ENCODE measurements around the gene GAREM1.

The GAREM1 gene

GRCh38 chr18:32286749-32287148 is 183.9 kb downstream of the GAREM1 start:
- no peak for DNase-seq

- no peak for DNase-seq
These were observed 186.4 kb downstream of the GAREM1 start for GRCh38 chr18:32284284-32284683.

GRCh38 chr18:32280911-32281310 is 189.8 kb downstream of the GAREM1 start:
- no peak for DNase-seq

- DNase-seq: no peak
These were observed 190.4 kb downstream of the GAREM1 start for GRCh38 chr18:32280188-32280783.

GRCh38 chr18:32278177-32278799 is 192.4 kb downstream of the GAREM1 start:
- no peak for DNase-seq

DNA sequence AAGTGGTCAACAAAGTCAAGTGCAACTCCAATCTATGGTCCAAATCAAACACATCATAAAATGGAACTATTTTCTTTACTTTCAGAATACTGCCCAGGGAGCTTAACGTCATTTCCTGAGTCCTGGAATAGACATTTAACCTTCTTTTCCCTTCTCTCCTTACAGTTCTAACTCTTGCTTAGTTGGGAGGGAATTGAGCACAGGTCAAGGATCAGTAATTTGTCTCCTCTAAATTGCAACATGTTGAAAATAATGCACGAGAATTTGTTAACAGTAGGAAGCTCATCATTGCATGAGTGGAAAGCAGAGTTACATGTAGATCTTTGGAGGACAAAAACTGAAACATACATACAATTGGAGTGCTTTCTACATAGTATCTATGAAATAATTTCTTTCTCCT is 193.1 kb downstream of the GAREM1 start:
- no peak for DNase-seq

- no peak for DNase-seq
These were observed 193.8 kb downstream of the GAREM1 start for GRCh38 chr18:32276906-32277305.

DNA sequence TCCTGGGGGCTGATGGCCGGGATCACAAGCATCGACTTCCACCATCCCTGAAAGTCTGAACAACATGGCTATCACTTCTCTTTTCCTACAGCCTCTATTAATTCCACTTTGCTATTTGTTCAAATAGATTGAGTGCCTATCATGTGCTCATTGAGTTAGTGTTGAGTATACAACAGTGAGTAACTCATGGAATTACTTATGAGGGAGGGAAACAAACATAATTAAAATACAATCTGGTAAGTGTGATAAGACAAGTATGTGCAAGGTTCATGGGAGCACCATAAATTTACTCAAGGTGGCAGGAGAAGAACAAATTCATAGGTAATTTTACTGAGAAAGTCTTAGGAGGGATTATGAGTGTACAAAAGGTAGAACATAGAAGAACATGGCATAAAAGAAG is 194.4 kb downstream of the GAREM1 start:
- DNase-seq: no peak

DNA sequence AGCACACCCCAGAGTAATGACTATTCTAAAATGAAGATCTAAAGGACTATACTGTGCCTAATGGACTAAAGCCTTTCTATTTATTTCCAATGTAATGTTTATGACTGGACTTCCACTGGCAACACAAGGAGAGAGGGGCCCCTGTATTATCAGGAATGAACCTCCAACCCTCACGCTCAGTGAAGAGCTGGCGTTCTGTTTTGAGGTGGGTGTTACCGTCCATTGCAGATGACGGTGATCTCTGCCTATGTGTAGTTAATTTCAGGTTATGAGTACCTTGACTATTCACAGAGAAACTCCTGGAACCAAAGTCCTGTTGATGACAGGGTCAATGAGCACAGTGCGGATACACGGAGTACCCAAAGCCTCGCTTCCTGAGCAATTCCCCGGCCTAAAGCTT is 195.5 kb downstream of the GAREM1 start:
- DNase-seq: no peak

GRCh38 chr18:32274307-32274706 is 196.4 kb downstream of the GAREM1 start:
- DNase-seq: no peak

DNA sequence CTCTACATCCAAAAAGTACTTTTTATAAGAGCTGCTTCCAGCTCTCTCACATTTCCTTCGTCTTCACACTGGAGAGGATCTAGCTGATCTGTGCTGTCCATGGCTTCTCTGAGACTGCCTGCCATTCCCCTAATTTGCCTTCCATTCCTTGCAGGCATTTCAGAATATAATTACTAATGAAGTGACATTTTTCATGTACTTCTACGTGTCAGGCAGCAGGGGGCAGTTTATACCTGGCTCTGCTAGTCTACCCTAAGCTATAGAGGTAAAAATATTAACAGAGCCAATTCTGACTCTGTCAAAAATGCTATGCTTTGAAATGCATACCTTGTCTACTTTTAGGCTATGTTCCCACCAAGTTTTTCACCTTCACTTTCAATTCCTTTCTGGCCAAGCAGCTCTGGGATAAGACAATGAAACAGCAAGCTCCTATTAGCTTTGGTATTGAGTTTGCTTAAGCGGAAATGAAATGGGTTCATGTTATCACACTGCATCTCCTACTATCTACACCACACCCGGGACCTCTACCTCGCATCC is 198.9 kb downstream of the GAREM1 start:
- peak; percentile 15 for DNase-seq

- no peak for DNase-seq
These were observed 200.3 kb downstream of the GAREM1 start for GRCh38 chr18:32270341-32270740.

DNA sequence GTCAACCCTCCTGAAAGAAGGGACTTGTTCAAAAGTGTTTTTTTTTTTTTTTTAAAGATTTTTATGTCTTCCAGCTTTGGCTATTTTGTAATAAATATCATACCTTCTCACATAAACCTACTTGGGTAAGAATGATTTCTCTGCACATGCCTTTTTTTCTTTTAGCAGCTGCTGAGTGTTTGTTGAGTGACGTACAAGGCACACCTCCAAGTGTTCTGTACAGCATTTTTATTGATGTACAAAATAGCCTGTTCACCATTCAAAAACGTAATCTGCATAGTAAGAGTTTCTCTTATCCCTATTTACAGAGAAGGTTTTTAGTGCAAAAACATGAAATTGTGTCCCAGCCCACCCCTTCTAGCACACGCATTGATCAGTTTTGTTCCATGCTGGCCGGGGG is 203.2 kb downstream of the GAREM1 start:
- no peak for DNase-seq

- no peak for DNase-seq
These were observed 206.3 kb downstream of the GAREM1 start for GRCh38 chr18:32264401-32264800.

GRCh38 chr18:32262092-32262491 is 208.6 kb downstream of the GAREM1 start:
- no peak for DNase-seq

- no peak for DNase-seq
These were observed 209.7 kb downstream of the GAREM1 start for GRCh38 chr18:32261003-32261402.

DNA sequence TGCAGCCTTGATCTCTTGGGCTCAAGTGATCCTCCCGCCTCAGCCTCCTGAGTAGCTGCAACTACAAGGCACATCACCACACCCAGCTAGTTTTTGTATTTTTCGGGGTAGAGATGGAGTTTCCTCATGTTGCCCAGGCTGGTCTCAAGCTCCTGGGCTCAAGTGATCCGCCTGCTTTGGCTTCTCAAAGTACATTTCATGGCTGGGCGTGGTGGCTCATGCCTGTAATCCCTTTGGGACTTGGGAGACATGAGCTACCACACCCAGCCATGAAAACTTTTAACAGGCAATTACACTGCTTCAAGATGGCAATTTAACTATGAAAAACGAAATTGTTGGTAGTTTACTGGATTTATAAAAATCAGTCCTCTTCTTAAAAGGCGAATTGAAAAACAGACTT is 211.1 kb downstream of the GAREM1 start:
- no peak for DNase-seq

DNA sequence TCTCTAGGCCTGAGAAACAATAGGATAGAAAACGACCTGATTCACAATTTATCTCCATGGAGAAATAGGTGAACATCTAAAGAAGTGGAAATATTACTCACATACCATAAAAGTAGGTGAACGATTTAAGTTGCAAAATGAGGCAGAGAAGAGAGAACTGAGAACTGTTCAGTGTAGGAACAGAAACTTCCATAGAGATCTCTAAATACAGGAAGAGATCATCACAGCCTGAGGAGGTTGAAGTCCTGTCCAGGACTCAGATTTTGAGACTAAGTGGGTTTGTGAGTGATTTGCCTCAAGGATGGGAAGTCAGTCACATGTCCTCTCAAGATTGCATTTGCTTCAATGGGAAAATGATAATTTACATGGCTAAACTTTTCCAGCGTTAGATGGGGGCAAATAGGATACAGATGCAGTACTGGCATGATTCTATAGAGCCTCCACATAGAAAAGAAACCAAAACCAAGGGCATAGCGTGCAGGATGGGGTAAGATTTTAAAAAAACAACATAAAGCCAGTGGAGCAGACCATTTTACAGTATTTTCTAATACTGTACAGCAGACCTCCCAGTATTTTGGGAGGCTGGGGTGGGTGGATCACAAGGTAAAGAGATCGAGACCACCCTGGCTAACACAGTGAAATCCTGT is 212.0 kb downstream of the GAREM1 start:
- DNase-seq: no peak

DNA sequence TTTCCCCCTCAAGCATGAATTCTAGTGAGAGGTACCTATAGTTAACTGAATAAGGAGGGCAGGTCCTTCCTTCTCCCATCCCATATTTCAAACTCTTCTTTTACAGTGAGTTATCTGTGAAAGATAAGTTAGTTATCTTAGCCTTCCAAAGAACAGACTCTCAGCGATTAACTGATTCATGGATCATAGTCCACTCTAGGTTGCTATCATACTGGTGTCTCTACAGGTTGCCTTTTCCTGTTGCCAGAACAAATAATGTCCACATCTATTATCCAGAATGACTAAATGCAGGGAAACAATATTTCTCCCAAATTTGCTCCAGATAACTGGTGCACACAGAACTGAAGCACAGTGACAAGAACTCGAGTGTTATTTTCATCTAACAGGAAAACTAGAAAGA is 212.5 kb downstream of the GAREM1 start:
- DNase-seq: no peak

GRCh38 chr18:32257084-32257785 is 213.4 kb downstream of the GAREM1 start:
- no peak for DNase-seq

GRCh38 chr18:32255570-32255969 is 215.1 kb downstream of the GAREM1 start:
- no peak for DNase-seq

GRCh38 chr18:32252141-32252860 is 218.4 kb downstream of the GAREM1 start:
- DNase-seq: no peak

- DNase-seq: no peak
These were observed 219.2 kb downstream of the GAREM1 start for GRCh38 chr18:32251466-32251865.
